GM12801 (cell line): ENCODE data around the gene RASA2.

ENCODE experiments used
- CTCF ChIP-seq: IDR thresholded peaks from one replicate; pipeline ENCODE4 v1.5.1; 2011; ENCODE audit warnings: control low read depth; ENCODE audit not compliant: insufficient read length; ENCODE audit errors: extremely low read depth

RASA2 gene

GRCh38 chr3:141532609-141533008, 45.8 kb downstream of the RASA2 start:
- no peak for TF ChIP-seq CTCF

- no peak for TF ChIP-seq CTCF
These were observed 51.0 kb downstream of the RASA2 start for GRCh38 chr3:141537856-141538255.

GRCh38 chr3:141538568-141539240, 51.9 kb downstream of the RASA2 start:
- TF ChIP-seq CTCF, result no peak

- no peak for TF ChIP-seq CTCF
These were observed 52.8 kb downstream of the RASA2 start for GRCh38 chr3:141539431-141540187.

- no peak for TF ChIP-seq CTCF
These were observed 53.7 kb downstream of the RASA2 start for GRCh38 chr3:141540531-141540930.

GRCh38 chr3:141542202-141542969, 55.6 kb downstream of the RASA2 start:
- TF ChIP-seq CTCF, result no peak

- no peak for TF ChIP-seq CTCF
These were observed 56.2 kb downstream of the RASA2 start for GRCh38 chr3:141542989-141543388.
